ENCODE data around the gene CELF5.

Gene CELF5

GRCh38 chr19:3343619-3344502, 119.4 kb downstream of the CELF5 start:
- peak; percentile 89 for DNase-seq (ENCODE audit: low read depth)
- H3K4me3 ChIP-seq (ENCODE audit: low read depth, low read length): no peak overlapping the region
- no peak for TF ChIP-seq CTCF (conservative IDR thresholded peaks at IDR 0.05; ENCODE audit: low read depth, low read length)

- no peak for DNase-seq (ENCODE audit: low read depth)
- no peak overlapping the region for H3K4me3 ChIP-seq (ENCODE audit: low read depth, low read length)
- peak; percentile 6 for TF ChIP-seq CTCF (conservative IDR thresholded peaks at IDR 0.05; ENCODE audit: low read depth, low read length)
Measured at GRCh38 chr19:3344608-3345598, 120.4 kb downstream of the CELF5 start.

- no peak for TF ChIP-seq CTCF (conservative IDR thresholded peaks at IDR 0.05; ENCODE audit: low read depth, low read length)
Measured at GRCh38 chr19:3345850-3346460, 121.5 kb downstream of the CELF5 start.

More at GRCh38 chr19:3345850-3346460, 121.5 kb downstream of the CELF5 start:
- no peak overlapping the region for H3K4me3 ChIP-seq (ENCODE audit: low read depth, low read length)
- DNase-seq (ENCODE audit: low read depth): no peak

Measured in choroid plexus epithelial cell (primary cell).